Stimulated activated naive CD8-positive, alpha-beta T cell treated with anti-CD3 and anti-CD28 coated beads, Interleukin-15, Interleukin-2, amounts not matched to agents 100 ng/mL and 50 ng/mL, for 24 hours (primary cell): ENCODE results near the gene CLNK.

Source experiments
- H3K27ac Mint-ChIP-seq: one replicate; pipeline ENCODE4 v1.8.0; 2021; ENCODE audit warnings: mild to moderate bottlenecking, mixed read lengths
- H3K27me3 Mint-ChIP-seq: one replicate; pipeline ENCODE4 v1.8.0; 2021; ENCODE audit warnings: mixed read lengths
- H3K36me3 Mint-ChIP-seq: one replicate; pipeline ENCODE4 v1.8.0; 2021; ENCODE audit warnings: low read depth, mixed read lengths
- H3K4me1 Mint-ChIP-seq: one replicate; pipeline ENCODE4 v1.8.0; 2021; ENCODE audit warnings: low read depth, mixed read lengths
- H3K4me3 Mint-ChIP-seq: one replicate; pipeline ENCODE4 v1.8.0; 2021; ENCODE audit warnings: mild to moderate bottlenecking, mixed read lengths
- H3K9me3 Mint-ChIP-seq: one replicate; pipeline ENCODE4 v1.8.0; 2021; ENCODE audit warnings: mixed read lengths

Gene CLNK

DNA sequence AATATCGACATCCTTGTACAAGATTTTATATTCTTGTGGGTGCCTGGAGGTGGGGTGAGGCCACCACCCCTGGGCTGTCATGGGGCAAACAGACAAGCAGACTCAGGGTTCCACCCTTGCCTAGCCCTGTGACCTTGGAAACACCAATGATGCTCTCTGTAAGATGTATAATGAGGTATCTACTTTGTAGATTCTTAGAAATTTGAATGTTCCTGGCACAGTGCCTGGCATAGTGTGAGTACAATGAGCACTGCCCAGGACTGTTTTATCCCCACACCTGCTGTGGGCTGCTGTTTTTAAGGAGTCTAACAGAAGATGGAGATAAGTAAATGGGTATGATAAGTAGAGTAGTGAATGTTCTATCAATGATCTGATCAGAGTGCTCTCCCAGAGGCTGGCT, 230.4 kb downstream of the CLNK start:
- Mint-ChIP-seq H3K36me3 (peaks cover 61% of the 10 kb centered on the region), H3K27ac (no peak overlapping the region), H3K4me1 (peaks cover 26% of the 10 kb centered on the region), H3K4me3 (no peak overlapping the region), H3K9me3 (peaks cover 16% of the 10 kb centered on the region), H3K27me3 (peaks cover 7% of the 10 kb centered on the region)

DNA sequence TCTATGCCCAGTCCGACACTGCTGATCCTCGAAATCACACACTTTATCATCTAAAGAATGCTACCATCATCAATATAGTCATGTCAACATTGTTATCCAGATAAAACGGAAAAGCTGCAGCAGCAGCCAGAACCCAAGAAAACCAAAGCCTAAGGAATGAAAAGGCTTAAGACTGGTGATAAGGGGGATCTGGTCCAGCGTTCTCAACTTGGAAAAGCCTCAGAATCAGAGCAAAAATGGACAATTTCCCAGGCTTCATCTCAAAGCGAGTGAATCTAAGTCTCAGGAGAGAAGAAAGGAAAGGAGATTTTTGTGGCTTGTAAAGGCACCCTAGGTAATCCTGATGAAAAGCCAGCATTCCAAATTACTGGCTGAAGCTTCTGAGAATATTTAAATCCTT, 235.6 kb downstream of the CLNK start:
- Mint-ChIP-seq H3K36me3 (peaks cover 96% of the 10 kb centered on the region), H3K27ac (no peak overlapping the region), H3K9me3 (peaks cover 54% of the 10 kb centered on the region), H3K4me1 (no peaks in the 10 kb centered on the region), H3K27me3 (no peaks in the 10 kb centered on the region), H3K4me3 (no peak overlapping the region)

DNA sequence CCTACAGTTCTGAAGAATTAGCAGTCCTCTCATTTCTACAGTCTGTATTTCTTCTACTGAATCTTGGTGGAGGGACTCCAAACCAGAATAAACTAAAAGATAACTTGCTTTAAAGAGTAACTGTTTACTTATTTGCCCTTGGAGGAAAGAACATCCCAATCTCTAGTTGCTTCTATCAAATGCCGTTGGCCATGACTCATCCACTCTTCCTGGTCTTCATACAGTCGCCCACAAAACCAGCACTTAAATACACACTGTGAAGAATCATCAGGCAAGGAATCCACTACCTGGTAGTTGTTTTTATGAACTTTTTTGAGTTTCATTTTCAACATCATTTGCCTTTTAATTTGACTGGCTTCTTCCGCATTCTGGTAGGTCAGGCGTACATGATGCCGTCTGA, 241.6 kb downstream of the CLNK start:
- peaks cover 56% of the 10 kb centered on the region for H3K9me3 Mint-ChIP-seq
- H3K4me1 Mint-ChIP-seq: no peaks in the 10 kb centered on the region
- no peak overlapping the region for H3K27ac Mint-ChIP-seq
- H3K4me3 Mint-ChIP-seq: no peak overlapping the region
- no peaks in the 10 kb centered on the region for H3K27me3 Mint-ChIP-seq
- peaks cover 70% of the 10 kb centered on the region for H3K36me3 Mint-ChIP-seq

DNA sequence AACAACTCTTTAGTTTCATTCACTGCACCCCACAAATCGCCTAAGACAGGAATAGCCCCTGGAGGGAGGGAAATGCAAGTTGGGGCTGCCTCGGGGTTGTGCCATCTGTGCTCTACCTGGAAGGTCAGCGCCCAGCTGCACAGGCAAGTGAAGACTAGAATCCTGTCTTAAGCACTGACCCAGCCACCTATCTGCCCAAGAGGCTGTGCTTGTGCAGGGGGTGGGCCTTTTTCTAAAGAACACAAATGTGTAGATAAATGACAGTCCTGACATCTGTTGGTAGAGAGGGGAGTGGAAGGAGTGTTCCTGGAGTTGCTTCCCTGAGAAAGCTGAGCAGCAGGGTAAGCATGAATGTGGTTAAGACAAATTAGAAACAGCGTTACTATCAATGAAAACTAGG, 243.1 kb downstream of the CLNK start:
- H3K36me3 Mint-ChIP-seq: peaks cover 59% of the 10 kb centered on the region
- H3K27me3 Mint-ChIP-seq: no peaks in the 10 kb centered on the region
- no peak overlapping the region for H3K27ac Mint-ChIP-seq
- H3K4me3 Mint-ChIP-seq: no peak overlapping the region
- no peaks in the 10 kb centered on the region for H3K4me1 Mint-ChIP-seq
- peaks cover 46% of the 10 kb centered on the region for H3K9me3 Mint-ChIP-seq

DNA sequence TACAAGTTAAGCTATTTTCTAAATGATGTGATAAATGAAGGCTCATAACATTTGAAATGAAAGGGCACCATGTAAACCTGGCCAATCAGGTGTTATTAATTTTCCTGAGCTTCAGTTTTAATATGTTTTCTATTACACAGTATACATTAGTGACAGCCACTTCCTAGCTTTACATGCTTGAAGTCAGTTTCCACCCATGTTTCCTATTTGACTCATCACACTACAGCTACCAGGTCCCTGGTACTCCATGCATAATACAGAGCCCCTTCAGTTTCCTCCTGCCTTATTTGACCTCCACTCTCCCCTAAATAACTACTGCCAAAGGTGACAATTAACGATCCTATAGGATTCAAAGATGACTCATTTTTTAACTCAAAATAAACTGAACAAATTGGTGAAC, 245.6 kb downstream of the CLNK start:
- H3K27ac Mint-ChIP-seq: no peak overlapping the region
- H3K36me3 Mint-ChIP-seq: peaks cover 33% of the 10 kb centered on the region

DNA sequence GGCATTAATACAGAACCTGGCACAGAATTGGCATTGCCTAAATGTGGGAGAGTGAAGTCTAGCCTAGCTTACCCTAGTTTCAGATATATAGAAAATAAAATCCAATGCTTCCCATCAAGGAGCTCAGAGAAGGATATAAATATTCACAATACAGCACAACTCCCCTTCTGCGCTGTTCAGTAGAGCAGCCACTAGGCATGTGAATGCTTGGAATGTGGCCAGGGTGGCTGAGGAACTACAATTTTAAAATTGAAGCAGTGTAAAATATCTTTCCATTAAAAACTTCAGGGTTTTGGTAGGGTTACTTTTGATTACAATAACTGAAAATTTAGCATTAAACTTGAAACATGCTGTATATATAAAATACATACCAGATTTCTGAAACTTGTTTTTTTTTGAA, 246.8 kb downstream of the CLNK start:
- no peaks in the 10 kb centered on the region for H3K4me1 Mint-ChIP-seq
- H3K9me3 Mint-ChIP-seq: peaks cover 13% of the 10 kb centered on the region
- peaks cover 22% of the 10 kb centered on the region for H3K36me3 Mint-ChIP-seq
- H3K4me3 Mint-ChIP-seq: no peak overlapping the region
- no peak overlapping the region for H3K27ac Mint-ChIP-seq
- no peaks in the 10 kb centered on the region for H3K27me3 Mint-ChIP-seq

More for the DNA sequence above, 245.6 kb downstream of the CLNK start:
- H3K9me3 Mint-ChIP-seq: peaks cover 23% of the 10 kb centered on the region
- H3K27me3 Mint-ChIP-seq: no peaks in the 10 kb centered on the region
- H3K4me3 Mint-ChIP-seq: no peak overlapping the region
- no peaks in the 10 kb centered on the region for H3K4me1 Mint-ChIP-seq
